NCI-H748 (cell line): ENCODE data around the gene MRPL36.
A peak's percentile ranks its signal among the peaks of the same experiment; 100 is the strongest.

ENCODE experiments used
- DNase-seq: peaks from one replicate; lab custom pipeline; 2025; ENCODE audit not compliant: unreplicated experiment; lab: John Stamatoyannopoulos, UW

Gene MRPL36

DNA sequence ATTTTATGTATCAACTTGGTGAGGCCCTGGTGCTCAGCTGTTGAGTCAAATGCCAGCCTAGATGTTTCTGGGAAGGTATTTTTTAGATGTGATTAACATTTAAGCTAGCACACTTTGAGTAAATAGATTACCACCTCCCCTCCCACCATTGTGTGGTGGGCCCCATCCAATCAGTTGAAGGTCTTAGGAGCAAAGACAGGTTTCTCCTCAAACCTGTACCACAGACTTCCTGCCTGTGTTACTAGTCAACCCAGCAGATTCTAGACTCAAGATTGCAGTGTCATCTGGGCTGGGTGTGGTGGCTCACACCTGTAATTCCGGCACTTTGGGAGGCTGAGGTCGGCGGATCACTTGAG is 33.8 kb downstream of the MRPL36 start:
- no peak for DNase-seq

DNA sequence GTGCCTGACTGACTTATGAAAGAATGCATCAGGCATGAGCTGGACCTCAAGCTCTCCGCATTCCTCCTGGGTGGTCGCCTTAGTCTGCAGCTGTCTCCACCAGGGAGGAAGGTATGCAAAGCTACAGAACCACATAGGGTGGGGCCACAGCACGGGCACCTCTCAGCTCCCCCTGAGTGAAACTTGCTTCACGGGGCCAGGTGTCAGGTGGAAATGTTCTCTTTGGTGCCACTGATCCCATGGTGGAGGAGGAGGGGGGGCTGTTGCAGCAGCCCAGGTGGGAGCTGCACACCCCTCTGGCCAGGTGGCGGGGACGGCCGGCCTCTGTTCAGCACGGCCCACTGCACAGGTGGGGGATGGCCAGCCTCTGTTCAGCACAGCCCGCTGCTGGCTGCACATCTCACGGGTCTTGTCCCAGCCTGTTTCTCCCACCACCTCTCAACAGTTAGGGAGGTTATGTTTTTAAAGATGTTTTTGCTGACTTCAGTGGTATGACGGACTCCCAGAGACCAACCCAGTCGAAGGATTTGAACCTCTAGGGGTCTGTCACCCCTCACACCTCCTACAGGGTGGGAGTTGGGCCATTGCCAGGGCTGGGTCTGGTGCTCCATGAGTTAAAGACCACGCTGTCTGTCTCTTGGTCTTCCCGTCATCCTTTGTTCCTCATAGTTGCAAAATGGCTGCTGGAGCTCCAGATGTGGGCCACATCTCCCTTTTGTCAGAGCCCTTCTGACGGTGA is 34.3 kb downstream of the MRPL36 start:
- no peak for DNase-seq

DNA sequence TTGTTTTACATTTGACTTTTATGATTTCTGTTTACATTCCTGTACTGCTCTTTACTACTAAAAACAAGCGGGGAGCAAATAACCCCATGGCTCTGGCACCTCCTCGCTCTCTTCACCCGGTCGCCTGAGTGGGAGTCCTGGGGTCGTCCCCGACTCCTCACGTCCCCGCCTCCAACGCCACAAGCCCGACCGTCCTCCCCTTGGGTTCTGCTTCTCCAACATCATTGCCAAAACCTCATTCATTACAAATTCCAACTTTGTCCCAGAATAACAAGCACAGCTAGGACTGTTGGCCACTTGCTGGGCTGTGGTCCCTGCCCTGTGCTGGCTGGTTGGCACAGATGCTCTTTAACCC is 35.1 kb downstream of the MRPL36 start:
- no peak for DNase-seq

DNA sequence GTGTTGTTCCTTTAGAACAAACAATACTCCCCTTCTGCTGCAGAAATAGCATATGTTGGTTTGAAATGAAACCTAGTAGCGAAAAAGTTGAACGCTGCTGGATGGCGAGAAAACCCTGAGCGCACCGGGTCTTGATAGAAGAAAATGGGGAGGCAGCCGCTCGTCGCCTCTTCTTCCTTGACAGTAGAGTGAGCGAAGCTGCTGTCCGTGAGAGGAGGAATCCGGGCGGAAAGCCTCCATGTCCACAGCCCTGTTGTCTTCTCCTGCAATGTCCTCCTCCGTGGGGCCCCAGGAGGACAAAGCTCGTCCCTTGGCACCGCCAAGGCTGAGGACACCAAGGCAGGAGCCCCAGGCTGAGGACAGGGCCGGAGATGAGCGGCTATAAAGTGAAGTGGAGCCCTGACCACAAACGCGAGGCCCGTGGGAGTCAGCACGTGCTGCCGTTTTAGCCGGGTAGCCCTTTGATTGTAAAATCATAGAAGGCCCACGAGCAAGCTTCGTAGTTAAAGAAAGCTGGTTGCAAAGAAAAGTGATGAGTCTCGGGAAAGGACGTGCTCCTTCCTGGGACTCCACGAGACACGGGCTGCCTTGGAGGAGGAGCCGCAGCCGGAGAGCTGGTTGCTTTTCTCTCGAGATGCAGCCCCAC is 35.6 kb downstream of the MRPL36 start:
- no peak for DNase-seq

DNA sequence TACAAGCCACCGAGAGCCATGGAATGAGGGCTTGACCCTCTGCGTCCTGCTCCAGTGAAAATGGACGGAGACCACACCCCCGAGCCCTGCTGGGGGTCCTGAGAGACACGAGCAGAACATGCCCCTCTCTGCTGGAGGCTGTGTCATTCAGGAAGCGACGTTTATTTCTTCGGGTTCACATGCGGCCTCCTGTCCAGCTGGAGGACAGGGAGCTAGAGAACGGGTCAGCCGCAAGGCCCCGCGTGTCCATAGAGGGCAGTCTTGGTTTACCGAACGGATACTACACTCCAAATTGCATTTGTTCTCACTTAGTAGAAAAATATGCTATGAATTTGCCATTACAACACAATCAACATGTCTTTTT is 36.1 kb downstream of the MRPL36 start:
- DNase-seq = peak; percentile 64

DNA sequence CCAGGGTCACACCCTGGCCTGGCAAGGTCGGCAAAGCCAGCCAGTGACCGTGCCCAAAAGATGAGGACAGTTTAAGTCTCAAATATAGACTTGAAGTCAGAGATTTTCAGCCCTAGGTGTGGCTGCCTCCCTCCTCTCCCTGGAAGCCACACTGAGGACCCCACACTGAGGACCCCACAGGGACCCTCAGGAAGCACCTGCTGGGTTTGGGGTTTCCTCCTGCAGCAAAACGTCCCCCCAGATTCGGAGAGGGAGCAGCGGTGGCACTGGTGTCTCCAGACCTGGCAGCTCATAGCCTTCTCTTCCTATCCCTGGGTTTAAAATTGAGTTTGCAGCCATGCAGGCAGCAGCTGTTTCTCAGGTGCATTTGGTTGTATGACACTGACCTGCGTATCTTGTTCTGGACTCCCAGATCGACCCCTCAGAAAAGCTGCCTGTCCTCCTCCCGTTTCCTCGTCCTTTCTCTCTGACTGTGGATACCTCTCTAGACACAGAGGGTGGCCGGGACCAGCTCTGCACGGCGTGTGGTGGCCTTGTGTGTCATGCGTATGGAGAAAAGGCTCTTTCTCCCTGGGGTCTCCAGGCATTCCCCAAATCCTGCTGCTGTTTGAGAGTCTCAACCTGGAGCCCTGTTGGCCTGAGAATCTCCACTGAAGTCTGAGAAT is 36.6 kb downstream of the MRPL36 start:
- no peak for DNase-seq

DNA sequence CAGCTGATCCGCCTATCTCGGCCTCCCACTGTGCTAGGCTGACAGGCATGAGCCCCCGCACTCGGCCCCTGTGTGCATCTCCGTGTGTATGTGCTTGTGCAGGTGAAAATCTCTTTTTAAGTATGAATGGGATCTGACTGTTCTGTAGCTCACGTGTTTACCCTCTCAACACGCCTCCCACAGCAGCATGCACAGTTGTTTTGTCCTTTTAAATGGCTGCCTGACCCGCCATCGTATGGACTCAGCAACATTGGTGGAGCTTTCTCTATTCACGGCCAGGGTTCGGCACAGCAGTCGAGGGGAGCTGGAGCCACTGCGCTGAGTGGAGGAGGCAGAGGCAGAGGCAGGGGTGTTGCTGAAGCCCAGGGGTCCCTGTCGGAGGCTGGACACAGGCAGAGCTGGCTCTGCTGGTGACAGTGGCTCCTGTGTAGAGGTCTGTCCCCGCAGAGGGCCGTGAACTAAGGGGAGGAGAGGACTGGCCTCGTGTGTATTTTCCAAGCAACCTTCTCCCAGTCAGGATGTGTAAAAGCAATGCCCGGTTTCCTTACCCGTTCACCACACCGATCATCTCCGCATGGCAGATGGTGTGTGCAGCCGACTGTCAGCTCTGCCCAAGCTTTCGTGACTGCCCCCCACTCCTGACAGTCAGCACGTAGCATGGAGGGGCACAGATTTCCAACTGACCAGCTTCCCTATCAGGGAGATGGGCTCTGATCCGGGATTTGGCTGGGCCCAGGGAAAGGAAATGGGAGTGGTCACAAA is 37.3 kb downstream of the MRPL36 start:
- no peak for DNase-seq

DNA sequence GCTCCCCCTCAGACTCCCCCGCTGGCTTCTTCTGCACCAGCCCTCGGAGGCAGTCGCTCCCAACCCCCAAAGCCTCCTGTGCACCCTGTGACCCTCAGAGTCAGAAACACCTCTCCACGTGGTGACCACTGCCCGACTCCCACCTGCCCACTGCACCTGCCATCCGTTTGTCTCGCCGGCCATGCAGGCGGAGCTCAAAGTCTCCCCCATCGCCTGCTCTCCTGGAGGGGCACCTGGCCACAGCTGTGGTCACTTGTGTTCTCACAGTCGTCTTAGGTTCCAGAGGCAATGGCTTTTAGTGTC is 38.2 kb downstream of the MRPL36 start:
- no peak for DNase-seq

DNA sequence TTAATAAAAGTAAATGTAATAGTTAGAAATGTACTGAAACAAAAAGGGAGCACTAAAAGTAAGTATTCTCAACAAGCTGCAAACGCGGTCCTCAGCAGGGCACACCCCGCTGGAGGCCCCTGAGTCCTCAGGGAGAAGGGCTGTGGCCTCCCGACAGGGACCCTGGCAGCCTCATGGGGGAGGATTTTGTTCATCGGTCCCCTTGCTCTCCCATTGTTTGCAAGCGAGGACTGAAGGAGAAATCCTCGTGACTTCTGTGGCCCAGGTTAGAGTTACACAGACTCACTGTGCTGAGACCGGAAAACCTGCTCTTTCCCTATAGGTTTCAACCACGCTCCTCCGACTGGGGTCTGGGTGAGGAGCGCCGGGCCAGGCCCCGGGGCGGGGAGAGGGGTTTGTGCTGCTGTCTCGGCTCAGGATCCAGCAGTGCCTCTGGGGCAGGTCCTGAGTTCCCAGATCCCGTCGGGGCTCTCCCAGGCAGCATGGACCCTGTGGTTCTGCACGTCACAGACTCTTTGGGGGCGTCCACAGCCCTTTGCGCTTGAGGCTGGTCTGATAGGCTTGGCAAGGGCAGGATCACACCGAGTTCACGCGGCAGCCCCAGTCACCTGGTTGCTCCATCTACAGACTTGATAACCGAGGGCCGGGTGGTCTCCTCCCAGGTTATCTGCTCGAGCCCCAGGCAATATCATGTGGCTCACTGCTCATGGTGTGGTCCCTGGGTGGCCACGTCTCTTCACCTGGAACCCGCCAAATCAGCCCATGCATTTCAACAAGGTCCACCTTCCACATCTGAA is 38.8 kb downstream of the MRPL36 start:
- no peak for DNase-seq

DNA sequence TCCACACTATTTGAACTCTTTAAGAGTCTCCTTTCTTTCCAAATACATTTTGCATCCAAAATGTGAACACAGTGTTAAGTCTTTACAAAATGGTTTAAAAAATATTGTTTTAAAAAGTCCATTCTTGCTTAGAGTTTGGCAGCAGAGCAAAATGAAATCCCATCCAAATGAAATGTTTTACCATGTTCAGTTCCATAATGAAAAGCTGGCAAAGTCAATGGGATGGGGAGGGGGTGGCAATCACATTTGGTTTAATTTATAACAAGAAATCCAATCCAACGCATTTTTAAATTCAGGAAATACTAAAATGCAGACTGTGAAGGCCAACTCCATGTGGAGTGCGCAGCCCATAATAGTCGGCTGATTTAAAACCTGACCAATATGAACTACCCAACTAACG is 39.4 kb downstream of the MRPL36 start:
- DNase-seq = no peak

DNA sequence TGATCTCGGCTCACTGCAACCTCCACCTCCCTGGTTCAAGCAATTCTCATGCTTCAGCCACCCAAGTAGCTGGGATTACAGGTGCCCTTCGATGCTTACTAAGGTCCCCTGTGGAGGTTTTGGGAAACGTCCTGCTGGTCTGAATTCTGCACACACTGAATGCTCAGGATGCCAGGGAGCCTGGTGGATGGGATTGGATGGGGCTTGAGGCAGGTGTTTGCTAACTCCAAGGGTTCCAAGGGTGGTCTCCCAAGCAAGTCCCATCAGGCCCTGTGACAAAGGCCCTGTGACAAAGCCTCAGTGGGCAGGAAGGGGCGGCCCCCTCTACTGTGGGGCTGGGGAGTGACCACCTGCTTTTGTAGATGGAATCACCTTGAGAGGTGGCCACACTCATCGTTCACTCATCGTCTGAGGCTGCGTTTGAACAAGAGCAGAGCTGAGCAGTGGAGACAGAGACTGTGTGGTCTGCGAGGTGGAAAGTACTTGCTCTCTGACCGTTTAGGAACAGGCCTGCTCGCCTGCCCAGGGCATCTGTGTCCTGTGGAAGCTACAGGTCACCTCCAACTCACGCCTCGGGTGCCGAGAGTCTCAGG is 40.2 kb downstream of the MRPL36 start:
- no peak for DNase-seq

DNA sequence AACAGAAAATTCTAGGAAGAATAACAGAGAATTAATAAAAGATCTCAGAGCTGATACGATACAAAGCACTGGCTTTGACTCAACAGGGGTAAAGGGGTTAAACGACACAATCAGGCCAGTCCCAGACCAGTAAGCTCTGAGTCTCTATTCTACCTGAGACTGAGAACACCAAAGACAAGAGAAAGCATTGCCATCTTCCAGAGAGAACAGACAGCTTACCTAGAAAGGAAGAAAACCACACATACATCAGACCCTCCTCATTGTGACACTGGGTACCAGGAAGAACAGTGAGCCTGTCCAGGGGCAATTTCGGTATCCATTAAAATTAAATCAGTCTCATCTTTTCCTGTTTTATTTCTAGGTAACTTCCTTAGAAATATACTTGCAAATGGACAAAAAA is 41.1 kb downstream of the MRPL36 start:
- DNase-seq = no peak

DNA sequence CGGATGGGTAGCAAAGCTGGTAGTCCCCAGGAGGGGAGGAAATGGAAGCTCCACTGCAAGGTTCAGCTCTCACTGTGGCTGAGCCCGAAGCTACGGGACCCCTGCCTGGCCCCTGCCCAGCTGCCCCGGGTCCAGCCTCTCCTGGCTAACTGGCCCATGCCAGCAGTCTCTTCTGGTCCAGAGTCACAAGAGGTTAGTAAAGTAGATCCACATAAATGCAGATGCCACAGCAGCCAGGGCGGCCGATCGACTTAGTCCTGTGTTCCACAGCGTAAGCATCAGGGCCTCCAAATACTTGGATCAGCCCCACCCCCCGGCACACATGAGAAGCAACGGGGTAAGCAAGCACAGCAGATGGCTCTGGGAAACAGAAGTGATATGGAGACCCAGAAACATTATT is 42.1 kb downstream of the MRPL36 start:
- no peak for DNase-seq

DNA sequence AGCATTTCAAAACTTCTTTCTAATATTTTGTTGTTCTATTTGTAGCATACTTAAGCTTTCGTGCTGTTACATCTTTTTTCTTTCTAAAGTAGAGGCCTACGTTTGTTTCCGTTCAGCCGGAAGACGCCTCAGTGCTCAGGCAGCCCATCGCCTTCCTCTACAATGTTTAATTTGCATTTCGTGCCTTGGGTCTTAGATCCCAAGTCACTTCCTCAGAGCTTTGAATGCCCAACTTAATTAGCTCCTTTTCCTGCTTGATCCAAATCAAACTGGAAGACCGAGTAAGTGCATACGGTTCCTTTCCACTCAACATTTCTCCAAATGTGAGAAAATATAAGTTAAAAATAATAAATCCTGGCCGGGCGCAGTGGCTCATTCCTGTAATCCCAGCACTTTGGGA is 43.2 kb downstream of the MRPL36 start:
- no peak for DNase-seq

DNA sequence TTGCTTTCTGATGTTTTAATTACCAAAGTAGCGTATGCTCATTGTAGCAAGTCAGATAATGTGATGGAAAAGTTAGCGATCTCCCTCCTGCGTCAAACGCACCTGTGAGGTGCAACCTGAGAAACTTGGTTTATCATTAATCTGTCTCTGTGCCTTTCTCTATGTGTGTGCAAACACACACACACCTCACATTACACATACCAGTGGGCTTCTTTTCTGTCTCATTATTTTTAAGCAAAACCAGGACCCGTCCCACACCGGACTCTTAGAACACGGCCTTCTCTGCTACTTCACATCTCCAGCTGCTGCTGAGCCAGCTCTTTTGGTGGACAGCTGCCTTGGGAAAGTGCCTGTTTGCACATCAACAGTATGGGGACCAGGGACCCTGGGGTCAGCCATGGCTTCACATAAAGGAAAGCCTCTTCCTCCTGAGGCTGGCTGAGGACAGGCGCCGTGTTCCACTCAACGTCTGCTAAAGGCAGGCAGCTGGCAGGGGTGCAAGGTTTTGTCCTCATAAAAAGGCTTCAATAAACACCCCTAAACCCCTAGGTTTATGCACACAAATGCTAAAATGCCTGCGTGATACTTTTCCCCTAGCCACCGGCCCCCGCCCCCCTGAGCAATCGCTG is 44.2 kb downstream of the MRPL36 start:
- DNase-seq = no peak

DNA sequence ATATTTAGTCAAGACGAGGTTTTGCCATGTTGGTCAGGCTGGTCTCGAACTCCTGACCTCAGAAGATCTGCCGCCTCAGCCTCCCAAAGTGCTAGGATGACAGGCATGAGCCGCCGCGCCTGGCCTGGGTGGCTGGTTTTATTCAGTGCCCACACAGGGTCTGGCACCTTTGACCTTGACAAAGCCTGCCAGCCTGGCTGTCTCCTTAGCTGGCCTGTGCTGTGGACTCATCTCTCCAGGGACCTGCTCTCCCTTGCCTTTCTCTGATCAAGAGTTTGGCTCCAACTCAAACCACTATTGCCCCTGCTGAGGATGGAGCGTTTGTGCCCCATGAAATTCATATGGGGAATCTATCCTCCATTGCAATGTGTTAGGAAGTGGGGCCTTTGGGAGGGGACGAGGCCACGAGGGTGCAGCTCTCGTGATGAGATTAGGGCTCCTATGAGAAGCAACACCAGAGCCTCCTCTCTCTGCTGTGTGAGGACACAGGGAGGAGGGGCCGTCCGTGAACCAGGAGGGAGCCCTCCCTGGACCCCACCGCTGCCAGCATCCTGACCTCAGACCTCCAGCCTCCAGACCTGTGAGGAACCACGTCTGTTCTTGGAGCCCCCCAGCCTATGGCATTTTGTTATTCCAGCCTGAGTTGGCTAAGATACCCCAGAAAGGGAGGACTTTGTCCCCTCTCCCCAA is 45.0 kb downstream of the MRPL36 start:
- no peak for DNase-seq

DNA sequence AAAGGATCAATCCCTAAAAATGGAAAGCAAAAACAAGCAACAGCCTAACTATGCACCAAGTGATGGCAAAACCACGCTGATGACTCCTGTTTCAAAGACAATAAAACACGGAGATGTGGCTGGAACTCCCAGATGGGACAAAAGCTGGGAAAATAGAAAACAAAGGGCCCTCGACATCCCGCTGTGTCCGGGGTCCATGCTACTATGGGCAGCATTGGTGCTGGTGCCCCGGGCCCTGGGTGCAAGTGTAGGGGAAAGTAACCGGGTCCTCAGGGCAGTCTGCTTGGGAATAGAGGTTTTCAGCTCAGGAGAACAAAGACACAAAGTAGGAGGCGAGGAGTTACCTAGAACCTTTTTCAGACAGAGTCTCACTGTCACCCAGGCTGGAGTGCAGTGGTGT is 46.1 kb downstream of the MRPL36 start:
- no peak for DNase-seq

DNA sequence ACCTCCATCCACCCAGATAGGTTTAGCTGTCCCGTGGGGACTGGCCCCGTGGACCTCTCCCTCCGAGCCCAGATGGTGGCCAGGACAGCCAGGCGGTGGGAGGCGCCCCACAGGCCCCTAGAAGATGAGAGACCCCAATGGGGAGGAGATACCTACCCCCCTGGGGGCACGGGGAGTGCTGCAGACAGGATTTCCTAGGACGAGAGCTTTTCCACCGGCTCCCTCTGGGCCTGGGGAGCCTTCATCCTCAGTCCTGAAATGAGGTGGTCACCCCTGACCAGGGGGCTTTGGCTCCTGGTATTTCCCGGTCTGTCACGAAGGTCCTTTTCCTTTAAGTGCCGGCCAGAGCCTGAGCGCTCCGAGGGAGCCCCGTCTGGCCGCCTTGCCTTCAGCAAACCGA is 46.8 kb downstream of the MRPL36 start:
- no peak for DNase-seq

DNA sequence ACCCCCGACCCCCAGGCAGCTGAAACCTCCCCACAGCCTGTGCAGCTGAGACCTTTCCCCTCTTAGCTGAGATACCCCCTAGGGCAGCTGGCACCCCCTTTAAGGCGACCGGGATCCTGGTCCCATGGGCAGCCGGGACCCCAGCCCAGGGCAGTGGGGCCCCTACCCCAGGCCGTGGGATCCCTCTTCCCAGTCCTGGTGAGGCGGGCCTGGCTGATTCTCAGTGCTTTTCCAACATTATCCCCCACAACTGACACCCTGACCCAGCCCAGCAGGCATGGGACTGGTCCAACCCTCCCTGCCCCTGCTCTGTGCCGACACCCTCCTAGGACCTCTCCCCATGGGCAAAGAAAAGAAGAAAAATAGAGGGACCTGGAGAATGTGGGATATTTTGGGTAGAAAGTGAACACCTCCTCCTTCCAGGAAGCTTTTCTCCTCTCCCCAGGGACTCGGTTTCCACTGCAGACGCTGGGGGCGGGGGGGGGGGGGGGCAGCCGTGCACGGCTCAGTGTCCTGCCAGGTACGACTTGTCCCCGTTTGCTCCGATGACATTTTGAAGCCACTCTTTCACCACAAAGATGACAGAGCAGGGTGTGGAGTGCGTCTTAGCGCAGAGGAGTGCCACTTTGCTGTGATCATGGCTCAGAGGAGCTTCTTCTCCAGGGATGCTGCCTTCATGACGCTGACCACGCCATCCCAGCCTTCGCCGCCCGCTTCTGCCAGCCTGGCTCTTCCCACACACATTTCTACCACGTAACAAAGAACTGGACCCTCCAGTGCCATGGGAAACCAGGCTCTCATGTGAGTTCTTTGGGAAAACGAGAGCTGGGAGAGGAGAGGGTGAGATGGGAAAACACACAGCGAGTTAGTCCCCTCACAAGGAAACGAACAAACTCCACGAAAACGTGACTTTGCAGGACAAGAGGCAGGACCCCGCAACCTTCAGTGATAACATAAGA is 47.5 kb downstream of the MRPL36 start:
- DNase-seq = no peak
